Activated CD4-positive, alpha-beta T cell treated with anti-CD3 and anti-CD28 coated beads for 24 hours (primary cell): ENCODE measurements around the gene DGKD.
A peak's percentile ranks its signal among the peaks of the same experiment; 100 is the strongest.
"Not testable (repeated sequence)": the region's sequence is repeated elsewhere in the genome, so short reads cannot be mapped to it uniquely, and the experiment has no call there.

Experiments used
- DNase-seq, 2 donors: peaks; one replicate each; pipeline ENCODE4 v3.0.0-alpha.2; 2020; ENCODE audit warnings: low read depth in 2 of 2

DGKD gene

DNA sequence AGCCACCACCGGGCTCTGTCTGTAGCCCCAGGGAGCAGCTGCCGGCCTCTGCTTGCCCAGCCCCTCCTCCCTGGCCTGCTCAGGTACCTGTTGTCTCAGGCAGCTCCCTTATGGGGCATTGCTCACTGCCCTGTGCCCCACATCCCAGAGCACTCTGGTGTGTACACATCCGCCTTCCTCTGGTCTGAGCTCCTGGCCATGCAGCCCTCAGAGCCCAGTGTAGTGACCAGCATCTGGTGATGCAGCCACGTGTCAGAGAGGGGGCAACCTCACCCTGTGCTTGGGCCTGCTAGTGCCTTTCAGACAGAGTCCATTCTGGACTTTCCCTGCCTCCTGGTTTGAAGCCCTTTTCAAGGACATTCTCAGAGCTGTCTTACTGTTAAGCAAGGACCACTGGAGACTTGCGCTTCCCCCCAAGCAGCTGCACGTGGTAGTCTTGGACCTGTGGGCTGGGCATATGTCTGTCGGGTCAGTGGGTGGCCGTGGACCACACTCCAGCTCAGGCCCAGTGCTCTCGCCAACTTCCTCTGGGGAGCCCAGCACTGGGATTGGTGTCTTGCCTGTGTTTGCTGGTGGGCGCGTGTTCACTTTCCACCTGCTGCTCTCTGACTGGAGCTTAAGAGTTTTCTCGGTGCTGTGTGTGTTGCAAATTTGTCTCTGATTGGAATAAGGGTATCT is 30.7 kb downstream of the DGKD start:
- DNase-seq, result no peak

DNA sequence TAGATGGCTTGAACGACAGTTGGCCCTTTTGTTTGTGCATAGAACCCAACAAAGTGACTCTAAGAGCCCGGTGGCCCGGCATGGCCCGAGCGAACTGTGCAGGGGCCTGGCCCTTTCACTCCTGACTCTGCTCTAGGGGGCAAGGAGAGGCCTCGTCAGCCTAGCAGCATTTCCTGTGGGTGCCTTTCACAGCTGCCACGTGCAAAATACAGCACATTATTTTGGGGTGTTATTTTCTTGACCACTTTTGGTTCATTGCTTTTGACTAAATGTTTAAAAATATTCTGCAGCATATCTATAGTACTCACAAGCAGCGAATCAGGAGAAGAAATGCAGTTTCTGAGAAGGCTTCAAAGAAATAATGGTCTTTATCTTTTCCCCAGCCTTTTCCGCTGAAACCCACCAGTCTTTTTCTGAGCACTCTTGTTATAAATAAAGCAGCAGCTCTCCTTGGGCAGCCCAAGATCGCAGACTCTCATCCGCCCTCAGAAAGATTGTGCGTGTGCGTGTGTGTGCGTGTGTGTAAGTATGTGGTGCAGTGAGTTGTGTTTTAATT is 31.3 kb downstream of the DGKD start:
- no peak for DNase-seq

DNA sequence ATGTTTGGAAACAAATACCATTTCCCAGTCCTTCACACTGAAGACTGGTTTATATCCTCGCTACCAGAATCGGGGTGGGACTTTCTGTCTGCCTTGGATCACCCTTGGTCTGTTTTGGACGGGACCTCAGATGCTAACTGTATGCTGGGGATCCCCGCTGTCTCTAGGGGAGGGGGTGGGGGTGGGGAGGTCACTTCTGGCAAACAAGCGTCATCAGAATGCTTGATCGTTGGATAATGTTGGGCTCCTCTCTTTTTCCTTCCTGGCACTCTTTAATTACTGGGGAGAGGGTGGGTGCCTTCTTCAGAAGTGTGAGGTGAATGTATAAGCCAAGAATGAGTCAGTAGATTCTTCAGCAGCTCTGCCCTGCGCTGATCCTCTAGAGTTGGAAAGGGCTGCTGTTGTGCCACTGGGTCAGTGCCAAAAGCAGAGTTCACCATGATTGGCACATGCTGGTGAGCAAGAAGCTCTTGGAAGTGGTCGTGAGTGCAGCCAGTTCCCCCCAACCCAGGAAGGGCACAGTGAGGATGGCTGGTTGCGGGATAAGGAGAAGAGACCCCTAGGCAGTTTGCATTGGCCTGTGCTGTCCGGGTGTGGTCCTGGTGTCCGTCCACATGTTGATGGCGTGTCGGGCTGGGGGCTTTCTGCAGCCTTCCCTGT is 32.2 kb downstream of the DGKD start:
- DNase-seq, result no peak

DNA sequence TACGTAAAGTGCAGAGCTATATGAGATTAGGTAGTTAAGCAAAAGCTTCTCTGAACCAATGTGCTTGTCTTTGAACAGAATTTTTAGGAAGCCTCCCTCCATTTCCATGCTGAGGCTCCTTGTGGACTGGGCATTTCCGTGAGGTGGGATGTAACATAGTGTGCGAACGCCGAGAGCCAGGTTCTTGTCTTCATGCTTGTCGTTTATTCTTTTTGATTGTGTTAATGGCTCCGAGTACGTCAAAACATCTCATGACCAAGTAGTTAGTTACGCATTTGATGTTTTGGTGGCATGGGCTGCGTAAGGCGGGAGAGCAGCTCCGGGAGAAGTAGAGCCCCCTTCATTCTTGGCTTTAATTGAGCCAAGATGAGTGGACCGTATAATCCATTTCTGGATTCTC is 32.9 kb downstream of the DGKD start:
- no peak for DNase-seq

DNA sequence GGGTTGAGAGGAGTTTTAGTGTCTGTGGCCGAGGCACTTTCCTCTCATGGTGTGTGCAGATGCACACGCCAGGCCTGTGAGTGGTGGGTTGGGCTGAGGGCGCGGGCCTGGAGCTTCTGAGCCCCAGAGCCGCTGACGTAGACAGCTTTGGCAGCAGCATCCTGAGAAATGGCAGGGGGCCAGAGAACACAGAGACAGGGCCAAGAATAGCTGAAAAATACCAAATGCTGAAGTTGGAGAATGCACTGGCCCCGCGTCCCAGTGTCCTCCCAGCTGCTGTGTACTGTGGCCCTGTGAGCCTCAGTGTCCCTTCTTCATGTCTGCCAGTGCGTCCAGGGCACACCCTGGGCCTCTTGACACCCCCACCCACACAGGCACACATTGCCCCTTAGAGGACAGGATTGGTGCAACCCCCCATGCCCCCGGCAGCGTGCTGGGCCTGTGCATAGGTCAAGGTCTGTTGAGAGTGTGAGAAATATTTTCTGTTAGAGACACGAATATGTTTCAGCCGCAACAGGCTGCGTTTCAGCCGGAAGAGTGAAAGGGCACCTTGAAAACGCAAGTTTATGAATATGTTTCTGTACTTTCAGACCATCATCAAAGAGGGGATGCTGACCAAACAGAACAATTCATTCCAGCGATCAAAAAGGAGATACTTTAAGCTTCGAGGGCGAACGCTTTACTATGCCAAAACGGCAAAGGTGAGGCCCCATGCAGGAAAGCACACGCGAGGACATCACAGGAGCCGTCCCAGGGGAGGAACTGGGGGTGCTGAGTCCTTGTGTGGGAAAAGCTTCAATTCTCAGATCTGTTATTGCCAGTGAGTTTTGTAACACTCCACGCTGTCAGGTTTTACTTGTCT is 33.6 kb downstream of the DGKD start:
- no peak for DNase-seq

DNA sequence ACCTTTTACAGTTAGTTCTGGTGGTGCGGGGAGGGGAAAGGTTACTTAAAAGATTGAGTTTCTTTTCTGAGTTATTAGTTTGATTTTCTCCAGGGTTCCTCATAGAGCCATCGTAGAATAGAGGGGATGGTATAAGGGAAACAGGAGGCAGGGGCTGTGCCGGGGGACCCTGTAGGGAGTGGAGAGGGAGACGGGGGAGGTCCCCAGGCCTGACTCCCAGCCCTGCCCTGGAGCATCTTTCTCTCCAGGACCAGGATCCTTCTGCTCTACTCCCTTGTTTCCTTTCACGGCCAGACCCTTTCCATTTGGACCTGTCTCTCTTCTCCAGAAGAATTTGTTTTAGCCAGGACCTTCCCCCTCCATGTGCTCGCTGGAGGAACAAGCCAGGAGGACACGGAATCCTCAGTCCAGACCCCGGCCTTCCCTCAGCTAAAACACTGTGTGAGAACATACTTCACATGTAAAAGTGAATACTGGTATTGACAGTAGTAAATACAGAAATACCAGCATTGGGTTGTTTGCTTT is 35.4 kb downstream of the DGKD start:
- no peak for DNase-seq

DNA sequence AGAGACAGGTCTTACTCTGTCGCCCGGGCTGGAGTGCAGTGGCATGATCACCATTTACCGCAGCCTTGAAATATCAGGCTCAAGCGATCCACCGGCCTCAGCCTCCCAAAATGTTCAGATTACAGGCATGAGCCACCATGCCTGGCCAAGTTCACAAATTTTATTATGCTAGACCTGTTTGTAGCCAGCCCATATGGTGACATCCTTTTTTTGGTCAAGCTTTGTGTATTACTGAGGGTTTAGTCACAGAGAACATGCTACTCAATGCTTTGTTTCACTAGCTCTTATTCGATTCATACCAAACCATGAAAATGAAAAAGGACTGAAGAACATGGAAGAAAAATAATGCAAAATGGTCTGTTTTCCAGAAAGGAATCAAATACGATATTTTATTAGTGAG is 41.4 kb downstream of the DGKD start:
- no peak for DNase-seq

DNA sequence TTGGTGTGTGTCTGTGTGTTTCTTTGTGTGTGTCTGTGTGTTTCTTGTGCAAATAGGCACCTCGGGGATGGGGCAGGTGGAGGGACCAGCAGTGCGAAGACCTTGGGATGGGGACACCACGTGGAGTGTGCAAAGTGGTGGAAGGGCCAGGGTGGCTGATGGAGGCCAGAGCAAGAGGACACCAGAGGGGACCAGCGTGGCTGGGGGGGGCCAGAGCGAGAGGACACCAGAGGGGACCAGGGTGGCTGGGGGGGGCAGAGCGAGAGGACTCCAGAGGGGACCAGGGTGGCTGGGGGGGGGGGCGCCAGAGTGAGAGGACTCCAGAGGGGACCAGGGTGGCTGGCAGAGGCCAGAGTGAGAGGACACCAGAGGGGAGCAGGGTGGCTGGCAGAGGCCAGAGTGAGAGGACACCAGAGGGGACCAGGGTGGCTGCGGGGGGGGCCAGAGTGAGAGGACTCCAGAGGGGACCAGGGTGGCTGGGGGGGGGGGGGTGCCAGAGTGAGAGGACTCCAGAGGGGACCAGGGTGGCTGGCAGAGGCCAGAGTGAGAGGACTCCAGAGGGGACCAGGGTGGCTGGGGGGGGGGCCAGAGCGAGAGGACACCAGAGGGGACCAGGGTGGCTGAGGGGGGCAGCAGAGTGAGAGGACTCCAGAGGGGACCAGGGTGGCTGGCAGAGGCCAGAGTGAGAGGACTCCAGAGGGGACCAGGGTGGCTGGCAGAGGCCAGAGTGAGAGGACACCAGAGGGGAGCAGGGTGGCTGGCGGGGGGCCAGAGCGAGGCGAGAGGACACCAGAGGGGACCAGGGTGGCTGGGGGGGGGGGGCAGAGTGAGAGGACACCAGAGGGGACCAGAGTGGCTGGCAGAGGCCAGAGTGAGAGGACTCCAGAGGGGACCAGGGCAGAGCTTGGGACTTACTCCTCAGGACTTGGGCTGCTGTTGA is 42.7 kb downstream of the DGKD start:
- DNase-seq, result not testable (repeated sequence)

DNA sequence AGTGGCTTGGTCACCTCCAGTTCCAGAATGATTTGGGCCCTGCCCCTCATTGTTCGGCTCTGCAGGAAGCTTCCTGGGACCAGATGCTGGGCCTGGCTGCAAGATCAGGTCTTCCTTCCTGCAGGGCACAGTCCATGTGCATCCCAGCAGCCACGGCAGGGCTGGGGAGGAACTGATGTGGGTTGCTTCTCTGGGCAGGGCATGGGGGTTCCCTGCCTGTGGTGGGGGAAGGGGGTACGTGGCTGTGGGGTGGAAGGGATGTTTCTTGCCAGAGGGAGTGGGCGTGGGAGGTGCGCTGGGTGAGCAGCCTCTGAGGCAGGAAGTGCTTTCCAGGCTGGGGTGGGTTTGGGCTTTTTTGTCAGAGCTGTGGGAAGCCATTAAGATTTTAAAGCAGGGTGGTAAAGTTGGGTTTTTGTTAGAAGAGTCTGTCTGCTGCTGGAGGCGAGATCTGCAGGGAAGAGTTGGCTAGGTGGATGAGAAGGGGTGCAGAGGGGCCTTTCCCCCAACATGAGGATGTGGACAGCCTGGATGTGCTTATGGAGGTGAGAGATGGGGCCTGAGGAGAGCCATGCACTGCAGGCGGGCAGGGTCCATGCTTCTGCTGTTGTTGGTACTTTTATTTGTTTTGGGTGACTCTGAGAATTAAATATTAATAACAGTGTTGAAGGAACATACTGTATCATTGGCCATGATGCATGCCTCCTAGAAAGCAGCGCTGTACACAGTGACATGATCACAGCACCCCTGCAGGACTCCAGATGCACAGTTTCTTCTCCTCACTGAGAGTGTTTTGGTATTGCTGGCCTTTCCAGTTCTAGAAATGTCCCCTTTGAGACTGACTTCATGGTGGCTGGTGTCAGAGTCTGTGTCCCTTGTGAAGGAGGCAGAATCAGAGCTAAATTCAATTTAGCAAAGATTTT is 45.3 kb downstream of the DGKD start:
- DNase-seq, result no peak

DNA sequence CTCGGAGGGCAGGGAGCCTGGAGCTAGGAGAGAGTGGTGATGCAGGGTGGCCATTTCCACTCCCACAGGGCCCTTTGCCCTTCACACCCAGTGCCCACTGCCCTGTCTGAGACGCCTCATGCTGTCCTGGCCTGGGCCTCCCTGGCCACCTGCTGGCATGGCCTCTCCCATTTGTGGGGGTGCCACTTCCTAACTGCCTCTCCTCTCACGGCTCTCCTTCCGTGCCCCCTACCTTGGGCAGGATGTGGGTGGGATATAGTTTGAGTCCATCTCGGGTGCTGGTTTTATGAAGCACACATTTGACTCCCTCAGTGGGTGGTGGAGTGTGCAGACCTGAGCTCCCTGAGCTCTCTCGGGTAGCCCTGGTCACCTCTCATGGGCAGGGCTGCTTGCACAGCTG is 46.0 kb downstream of the DGKD start:
- no peak for DNase-seq

DNA sequence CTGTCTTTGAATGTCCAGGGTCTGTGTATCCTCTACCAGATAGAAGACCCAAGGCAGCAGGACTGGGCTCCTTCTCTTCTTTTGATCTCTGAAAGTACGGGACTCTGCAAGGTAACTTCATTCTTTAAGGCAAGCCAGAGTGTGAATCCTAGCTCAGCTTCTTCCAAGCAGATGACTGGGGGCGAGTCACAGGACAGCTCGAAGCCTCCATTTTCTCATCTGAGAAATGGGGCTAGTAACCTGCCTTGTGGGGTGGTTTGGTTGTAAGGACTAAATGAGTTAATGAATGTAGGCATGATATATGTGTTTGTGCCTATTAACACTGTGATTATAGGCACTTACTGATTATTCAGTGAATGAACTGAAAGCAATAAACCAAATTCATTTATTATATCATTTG is 46.7 kb downstream of the DGKD start:
- no peak for DNase-seq

DNA sequence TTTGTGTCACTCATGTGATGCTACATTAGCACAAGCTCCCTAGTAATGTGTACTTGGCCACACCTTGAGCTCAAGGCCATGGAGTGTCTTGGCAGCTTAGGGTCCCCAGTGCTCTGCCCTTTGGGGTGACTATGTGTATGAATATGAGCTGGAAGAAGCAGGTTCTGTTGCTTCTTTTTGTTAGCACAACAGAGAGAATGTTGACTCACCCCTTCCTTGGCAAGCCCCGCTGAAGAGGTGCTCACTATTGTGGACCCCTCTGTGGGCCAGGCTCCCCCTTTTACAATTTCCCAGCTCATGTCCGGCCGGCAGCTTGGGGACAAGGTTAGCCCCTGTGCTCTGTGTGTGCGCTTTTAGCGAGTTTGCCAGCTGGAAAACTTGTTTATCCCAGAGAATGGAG is 48.1 kb downstream of the DGKD start:
- DNase-seq, result no peak

DNA sequence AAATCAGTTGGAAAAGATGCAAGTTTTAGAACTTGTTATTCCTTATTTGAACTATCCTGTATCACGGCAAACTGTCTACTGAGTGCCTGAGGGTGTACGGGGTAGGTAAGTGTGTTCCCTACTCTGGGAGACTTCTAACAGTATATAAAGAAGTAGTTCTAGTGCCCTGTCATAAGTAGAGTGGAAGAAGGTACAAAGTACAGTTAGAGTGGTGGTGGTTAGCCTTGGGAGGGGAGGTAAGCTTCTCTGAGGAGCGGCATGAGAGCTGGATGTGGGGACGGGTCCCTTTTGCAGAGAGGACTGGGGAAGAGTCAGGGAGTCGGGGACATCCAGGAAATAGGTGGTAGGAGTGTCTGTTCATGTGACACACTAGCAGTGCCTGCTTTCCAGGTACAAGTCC is 48.5 kb downstream of the DGKD start:
- no peak for DNase-seq

DNA sequence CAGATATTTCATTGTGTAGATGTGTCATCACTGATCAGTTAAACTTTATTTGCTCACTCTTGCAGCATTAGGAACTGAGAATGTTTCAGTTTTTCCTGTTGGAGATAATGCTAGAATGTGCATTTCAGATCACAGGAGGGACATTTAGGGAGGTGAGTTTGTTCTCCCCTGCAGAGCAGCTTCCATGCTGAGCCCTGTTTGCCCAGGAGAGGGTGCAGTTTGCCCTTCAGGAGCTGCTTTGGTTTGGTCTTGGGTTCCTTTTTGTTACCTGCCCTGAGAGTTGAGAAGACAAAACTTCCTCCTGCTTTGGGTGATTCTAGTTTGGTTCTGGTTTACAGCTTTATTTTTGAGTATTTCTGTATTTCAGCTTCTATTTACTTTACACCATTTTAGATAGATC is 49.9 kb downstream of the DGKD start:
- DNase-seq, result peak; percentile 29 to 49

DNA sequence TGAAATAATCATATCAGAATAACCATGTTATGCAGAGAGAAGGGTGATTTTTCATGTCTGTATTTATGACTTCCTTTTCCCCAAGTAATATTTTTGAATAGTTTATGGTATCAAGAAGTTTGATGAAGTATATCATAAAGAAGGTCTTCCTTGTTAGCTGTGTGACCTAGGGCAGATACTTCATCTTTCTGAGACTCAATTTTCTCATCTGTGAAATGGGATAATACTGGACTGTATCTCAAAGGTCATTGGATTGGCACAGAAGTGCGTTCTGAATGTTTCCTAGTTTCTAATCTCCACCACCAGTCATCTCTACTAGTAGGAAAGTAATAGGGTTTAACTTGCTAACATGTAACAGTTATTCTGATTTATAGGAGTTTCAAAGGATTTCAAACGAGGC is 52.6 kb downstream of the DGKD start:
- no peak for DNase-seq

DNA sequence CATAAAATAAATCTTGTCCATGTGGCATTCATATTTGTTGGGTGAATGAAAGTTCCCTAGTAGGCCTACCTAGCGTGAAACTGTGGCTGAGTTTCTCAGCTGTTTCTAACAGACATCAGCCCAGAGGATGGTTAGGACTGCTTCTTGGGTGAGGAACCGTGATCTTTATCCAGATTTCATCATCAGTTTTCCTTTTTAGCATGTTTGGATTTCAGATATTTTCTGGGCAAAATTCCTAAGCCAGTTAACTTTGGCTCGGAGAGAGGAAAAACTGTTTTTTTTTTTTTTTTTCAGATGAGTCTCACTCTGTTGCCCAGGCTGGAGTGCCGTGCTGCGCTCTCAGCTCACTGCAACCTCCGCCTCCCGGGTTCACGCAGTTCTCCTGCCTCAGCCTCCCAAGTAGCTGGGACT is 53.5 kb downstream of the DGKD start:
- DNase-seq, result no peak

DNA sequence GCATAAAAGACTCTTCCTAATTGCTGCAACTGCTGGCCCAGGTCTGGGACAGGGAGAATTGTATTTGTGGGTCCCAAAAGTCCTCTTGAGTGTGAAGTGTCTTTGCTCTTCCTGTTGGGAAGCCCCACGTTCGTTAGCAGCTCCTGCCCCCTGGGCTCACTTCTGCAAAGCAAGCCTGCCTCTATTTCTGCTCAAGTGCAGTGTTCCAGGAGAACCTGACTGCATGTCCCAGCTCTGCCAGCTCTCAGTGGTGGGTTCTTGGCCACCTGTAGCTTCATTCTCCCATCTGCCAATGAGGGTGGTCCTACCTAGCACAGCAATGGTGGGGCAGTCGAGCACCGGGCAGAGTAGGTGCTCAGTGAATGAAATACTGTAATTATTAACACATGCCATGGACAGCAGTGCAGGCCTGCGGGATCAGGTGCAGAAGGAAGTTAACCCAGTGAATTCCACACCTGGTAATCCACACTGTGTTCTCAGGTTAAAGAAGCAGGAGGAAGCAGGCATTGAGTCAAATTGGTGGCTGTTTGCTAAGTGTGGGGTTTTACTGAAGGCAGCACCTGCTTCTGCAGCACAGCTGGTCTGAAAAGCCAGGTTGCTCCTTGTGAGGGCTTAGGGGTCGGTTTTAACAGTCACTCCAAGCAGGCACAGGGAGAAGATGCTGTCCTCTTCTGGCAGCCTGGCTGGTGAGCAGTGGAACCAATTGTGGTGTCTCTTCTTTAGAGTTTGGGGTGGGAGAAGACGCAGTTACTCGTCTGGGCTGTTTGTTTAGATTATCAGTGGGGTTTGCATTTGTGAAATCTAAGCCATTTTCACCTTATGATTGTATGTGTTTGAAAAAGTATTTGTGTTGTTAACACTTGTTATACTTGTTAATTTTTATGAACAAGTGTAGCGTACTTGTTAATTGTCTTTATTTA is 54.3 kb downstream of the DGKD start:
- no peak for DNase-seq

DNA sequence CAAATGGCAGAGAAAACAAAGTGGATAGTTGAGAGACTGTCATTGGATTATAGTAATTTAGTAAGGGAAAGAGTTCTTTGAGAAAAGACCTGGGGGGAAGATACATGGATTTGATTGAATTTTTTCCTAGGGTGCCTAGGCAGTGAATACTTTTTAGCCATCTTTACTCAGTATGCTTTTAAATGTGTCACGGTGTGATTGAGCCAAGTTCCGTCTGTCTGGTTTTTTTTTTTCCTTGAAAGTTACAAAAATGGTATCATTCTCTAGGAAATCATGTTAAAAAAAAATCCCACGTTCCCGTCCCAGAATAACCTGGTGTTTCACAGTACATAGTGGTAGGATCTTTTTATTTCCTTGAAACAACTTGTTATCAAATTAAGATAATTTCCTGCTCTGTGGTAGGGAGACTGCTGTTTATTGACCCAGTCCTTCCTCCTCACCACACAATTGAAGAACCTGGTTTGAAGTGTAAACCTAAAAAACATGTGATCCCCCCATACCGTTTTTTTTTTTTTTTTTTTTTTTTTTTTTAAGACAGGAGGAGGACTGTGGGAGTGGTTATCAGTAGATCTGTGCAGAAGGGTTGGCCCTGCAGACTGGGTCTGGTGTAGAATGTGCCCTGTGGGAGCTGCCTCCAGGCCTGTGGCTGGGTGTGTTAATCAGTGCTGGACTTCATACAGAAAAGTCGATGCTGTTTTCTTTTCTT is 55.1 kb downstream of the DGKD start:
- no peak for DNase-seq
